GM18502 (cell line): ENCODE results near the gene SLC9B1.
A peak's percentile ranks its signal among the peaks of the same experiment; 100 is the strongest.

Experiments
- ATAC-seq: cut with Tn5 transposase; IDR thresholded peaks from one replicate; pipeline ENCODE4 v1.9.1; 2021; ENCODE audit warnings: mild to moderate bottlenecking; ENCODE audit not compliant: unreplicated experiment, poor library complexity

SLC9B1 gene

GRCh38 chr4:103019308-103020124 lies at the start of gene SLC9B1:
SLC9B1 (minus strand) TSS chr4:103019705; CDS start chr4:102991711, 27,994 bp downstream.
- ATAC-seq, result peak; percentile 99

GRCh38 chr4:103067841-103068547 lies 48.5 kb upstream of the SLC9B1 start:
- ATAC-seq, result no peak

- no peak for ATAC-seq
Observed at GRCh38 chr4:103060453-103061148, 41.1 kb upstream of the SLC9B1 start.

- no peak for ATAC-seq
Observed at GRCh38 chr4:103054030-103054429, 34.5 kb upstream of the SLC9B1 start.

GRCh38 chr4:103052779-103053178 lies 33.3 kb upstream of the SLC9B1 start:
- ATAC-seq, result no peak

GRCh38 chr4:103052145-103052544 lies 32.6 kb upstream of the SLC9B1 start:
- no peak for ATAC-seq

- peak; percentile 43 for ATAC-seq
Observed at GRCh38 chr4:103050736-103051436, 31.4 kb upstream of the SLC9B1 start.

GRCh38 chr4:103046416-103047290 lies 27.1 kb upstream of the SLC9B1 start:
- peak; percentile 98 for ATAC-seq

- no peak for ATAC-seq
Observed at GRCh38 chr4:103044183-103044582, 24.7 kb upstream of the SLC9B1 start.

- ATAC-seq, result no peak
Observed at GRCh38 chr4:103036169-103036568, 16.7 kb upstream of the SLC9B1 start.

- ATAC-seq, result no peak
Observed at GRCh38 chr4:103032574-103032973, 13.1 kb upstream of the SLC9B1 start.

GRCh38 chr4:103030791-103031190 lies 11.3 kb upstream of the SLC9B1 start:
- no peak for ATAC-seq

- no peak for ATAC-seq
Observed at GRCh38 chr4:103029300-103029699, 9.8 kb upstream of the SLC9B1 start.

GRCh38 chr4:103026868-103027267 lies 7.4 kb upstream of the SLC9B1 start:
- no peak for ATAC-seq

GRCh38 chr4:103024996-103025395 lies 5.5 kb upstream of the SLC9B1 start:
- no peak for ATAC-seq

- ATAC-seq, result no peak
Observed at GRCh38 chr4:103021120-103021519, 1.6 kb upstream of the SLC9B1 start.

- no peak for ATAC-seq
Observed at GRCh38 chr4:103018391-103019307, 856 bp downstream of the SLC9B1 start.

- ATAC-seq, result no peak
Observed at GRCh38 chr4:103012551-103012950, 7.0 kb downstream of the SLC9B1 start.
